Upper lobe of left lung (tissue), 6 donors: ENCODE results near the gene DRGX. TPM values are rescaled to one million over a fixed set of nuclear protein-coding genes. Genes with fewer than 3 reads are reported as not detected.

Source experiments
- ATAC-seq, 2 donors: fragments of 200-7000 bp; cut with Tn5 transposase; one replicate each; pipeline ENCODE4 v1.9.1; 2022; ENCODE audit warnings: mild to moderate bottlenecking in 2 of 2, moderate library complexity in 2 of 2; ENCODE audit not compliant: low FRiP score in 2 of 2
- DNase-seq, 2 donors: peaks; one replicate each; pipeline ENCODE4 v3.0.0-alpha.2; 2019 to 2020
- H3K27ac ChIP-seq, 4 donors: fragments of 200-600 bp; sonication (generic); one replicate each; pipeline ENCODE4 v1.5.1; 2016 to 2019
- H3K27me3 ChIP-seq, 4 donors: fragments of 200-600 bp; sonication (generic); one replicate each; pipeline ENCODE4 v1.5.1; 2017 to 2019
- H3K36me3 ChIP-seq, 4 donors: fragments of 200-600 bp; sonication (generic); one replicate each; pipeline ENCODE4 v1.5.1; 2016 to 2019
- H3K4me1 ChIP-seq, 4 donors: fragments of 200-600 bp; sonication (generic); one replicate each; pipeline ENCODE4 v1.5.1; 2018 to 2019
- H3K4me3 ChIP-seq, 4 donors: fragments of 200-600 bp; sonication (generic); one replicate each; pipeline ENCODE4 v1.5.1; 2017 to 2019; ENCODE audit warnings: mild to moderate bottlenecking in 2 of 4, moderate library complexity in 1 of 4
- H3K9me3 ChIP-seq, 4 donors: fragments of 200-600 bp; sonication (generic); one replicate each; pipeline ENCODE4 v1.5.1; 2018 to 2019
- CTCF ChIP-seq, 6 experiments: fragments of 450-650 bp in 4 of 6; fragments of 200-600 bp in 2 of 6; sonication (generic) in 2 of 6; IDR thresholded peaks; one replicate each; pipeline ENCODE4 v1.5.1; 2016 to 2019; ENCODE audit warnings: antibody characterized with exemption in 6 of 6
- EP300 ChIP-seq, 4 donors: sonication (generic); formaldehyde crosslinking; IDR thresholded peaks; one replicate each; pipeline ENCODE4 v1.5.1; 2017; ENCODE audit warnings: antibody characterized with exemption in 4 of 4, control low read depth in 2 of 4
- POLR2A ChIP-seq, 4 donors: fragments of 450-650 bp; IDR thresholded peaks; one replicate each; pipeline ENCODE4 v1.5.1; 2016 to 2017; ENCODE audit warnings: antibody characterized with exemption in 4 of 4, mild to moderate bottlenecking in 2 of 4
- POLR2AphosphoS5 ChIP-seq, 2 donors: sonication (generic); formaldehyde crosslinking; IDR thresholded peaks; one replicate each; pipeline ENCODE4 v1.5.1; 2017; ENCODE audit warnings: antibody characterized with exemption in 2 of 2
- WGBS, 2 donors: methylation state at CpG; one replicate each; pipeline ENCODE4 v1.1.5; 2017 to 2018; 5-methylcytosine and 5-hydroxymethylcytosine counted together
- total RNA-seq, 6 donors: library from RNA; depleted of rRNA in 4 of 6; stranded (reverse); fragments of >200 nt in 4 of 6; gene quantifications; one replicate each; pipeline versions ENCODE4 v1.1.0 to v1.2.1, GENCODE V29; 2016 to 2021
- donor health status: DM: no; HTN: no; CAD: no; lungs with moderate emphysema.
- donor health status: DM: no; HTN: yes; CAD: no; lungs with severe emphysema.

Gene DRGX
- total RNA-seq, 6 donors from 2014 or later = 0.09 to 0.17 TPM; not detected in 4

GRCh38 chr10:49368256-49368655 is 27.6 kb downstream of the DRGX start:
- WGBS, 2 donors = 79 to 84% methylated on average over 4 of the region's 4 CpGs
- H3K9me3 ChIP-seq = no peaks in the 10 kb centered on the region
- peaks cover 0 to 14% (median 5%) of the 10 kb centered on the region in 4 donors for H3K4me1 ChIP-seq
- DNase-seq = peak in 1 of 2 donors; percentile 16
- no peak for ATAC-seq
- no peak for TF ChIP-seq POLR2AphosphoS5 (IDR thresholded peaks at IDR 0.05)
- no peak for TF ChIP-seq CTCF (IDR thresholded peaks at IDR 0.05)
- H3K4me3 ChIP-seq = no peak overlapping the region
- no peak overlapping the region for H3K27ac ChIP-seq
- H3K27me3 ChIP-seq = no peaks in the 10 kb centered on the region
- H3K36me3 ChIP-seq = no peaks in the 10 kb centered on the region

- Histone ChIP-seq H3K27me3 (no peaks in the 10 kb centered on the region), H3K27ac (no peak overlapping the region), H3K4me1 (peaks cover 0 to 20% (median 7%) of the 10 kb centered on the region in 4 donors), H3K36me3 (no peaks in the 10 kb centered on the region), H3K4me3 (no peak overlapping the region), H3K9me3 (no peaks in the 10 kb centered on the region)
- peak in 1 of 2 donors; percentile 24 for DNase-seq
- ATAC-seq = no peak
- TF ChIP-seq CTCF (IDR thresholded peaks at IDR 0.05) (no peak), POLR2A (IDR thresholded peaks at IDR 0.05) (no peak), POLR2AphosphoS5 (IDR thresholded peaks at IDR 0.05) (no peak), EP300 (IDR thresholded peaks at IDR 0.05) (no peak)
- 41 to 67% methylated on average over 5 of the region's 5 CpGs for WGBS, 2 donors
These were observed 28.3 kb downstream of the DRGX start for GRCh38 chr10:49367600-49367999.

GRCh38 chr10:49366460-49366859 is 29.4 kb downstream of the DRGX start:
- Histone ChIP-seq H3K9me3 (no peaks in the 10 kb centered on the region), H3K27me3 (no peaks in the 10 kb centered on the region), H3K4me3 (no peak overlapping the region), H3K36me3 (no peaks in the 10 kb centered on the region), H3K4me1 (peaks cover 0 to 21% (median 7%) of the 10 kb centered on the region in 4 donors), H3K27ac (no peak overlapping the region)
- peak in 1 of 2 donors; percentile 15 for DNase-seq
- 76 to 83% methylated on average over 4 of the region's 4 CpGs for WGBS, 2 donors
- no peak for ATAC-seq
- TF ChIP-seq POLR2A (IDR thresholded peaks at IDR 0.05) (no peak), CTCF (IDR thresholded peaks at IDR 0.05) (no peak), POLR2AphosphoS5 (IDR thresholded peaks at IDR 0.05) (no peak), EP300 (IDR thresholded peaks at IDR 0.05) (no peak)

GRCh38 chr10:49365675-49366415 is 30.0 kb downstream of the DRGX start:
- TF ChIP-seq POLR2AphosphoS5 (IDR thresholded peaks at IDR 0.05) (no peak), CTCF (IDR thresholded peaks at IDR 0.05) (no peak), POLR2A (IDR thresholded peaks at IDR 0.05) (no peak), EP300 (IDR thresholded peaks at IDR 0.05) (no peak)
- H3K9me3 ChIP-seq = no peaks in the 10 kb centered on the region
- peak; percentile 21 to 73 for DNase-seq
- H3K4me3 ChIP-seq = no peak overlapping the region
- WGBS, 2 donors = 85 to 88% methylated on average over 12 to 23 of the region's 23 CpGs
- no peak for ATAC-seq
- H3K27me3 ChIP-seq = no peaks in the 10 kb centered on the region
- no peaks in the 10 kb centered on the region for H3K36me3 ChIP-seq
- peak overlapping the region in 1 of 4 donors; percentile 12 for H3K27ac ChIP-seq
- peaks cover 0 to 22% (median 9%) of the 10 kb centered on the region in 4 donors for H3K4me1 ChIP-seq

- H3K4me3 ChIP-seq = no peak overlapping the region
- WGBS, 2 donors = 72 to 100% methylated on average over 1 to 3 of the region's 3 CpGs
- TF ChIP-seq CTCF (IDR thresholded peaks at IDR 0.05) (no peak), POLR2A (IDR thresholded peaks at IDR 0.05) (no peak), EP300 (IDR thresholded peaks at IDR 0.05) (no peak), POLR2AphosphoS5 (IDR thresholded peaks at IDR 0.05) (no peak)
- ATAC-seq (no peak), DNase-seq (no peak)
- peak overlapping the region in 1 of 4 donors; percentile 12 for H3K27ac ChIP-seq
- no peaks in the 10 kb centered on the region for H3K9me3 ChIP-seq
- H3K36me3 ChIP-seq = no peaks in the 10 kb centered on the region
- peaks cover 0 to 28% (median 14%) of the 10 kb centered on the region in 4 donors for H3K4me1 ChIP-seq
- H3K27me3 ChIP-seq = no peaks in the 10 kb centered on the region
These were observed 30.6 kb downstream of the DRGX start for GRCh38 chr10:49365275-49365674.
